IMR-90 (cell line): Measurements from ENCODE around the gene MEGF6. TPM values are rescaled to one million over a fixed set of nuclear protein-coding genes. Genes with fewer than 3 reads are reported as not detected.

Experiments
- ATAC-seq: fragments of 200-7000 bp; cut with Tn5 transposase; 2 replicates; pipeline ENCODE4 v1.9.1; 2020; ENCODE audit warnings: low read depth, mild to moderate bottlenecking, moderate library complexity
- BruUV-seq: library from RNA; stranded (reverse); fragments of 400-500 nt; replicated peaks from 2 replicates; lab custom pipeline; 2021; lab: Mats Ljungman, UMichigan
- CTCF ChIA-PET: fragments of 300-600 bp; formaldehyde crosslinking; extraction: SDS; loops from one replicate; lab custom pipeline; 2021; ENCODE audit warnings: antibody characterized with exemption; lab: Yijun Ruan, JAX
- POLR2A ChIA-PET: fragments of 300-600 bp; sonication (Branson Sonifier 250); formaldehyde crosslinking; loops from one replicate; lab custom pipeline; 2022; ENCODE audit warnings: antibody characterized with exemption; ENCODE audit not compliant: unreplicated experiment; lab: Charles Lee
- DNase-seq: peaks from one replicate; pipeline ENCODE4 v3.0.0; 2013
- H2AFZ ChIP-seq: replicated peaks from 2 replicates; pipeline ENCODE3; 2013; ENCODE audit warnings: low read length, mild to moderate bottlenecking; ENCODE audit not compliant: poor library complexity
- H2AK5ac ChIP-seq: 2 replicates; pipeline ENCODE4 v1.6.1; 2013; ENCODE audit warnings: low read depth, low read length, inconsistent platforms
- H2AK9ac ChIP-seq: replicated peaks from 2 replicates; pipeline ENCODE3; 2013; ENCODE audit warnings: mild to moderate bottlenecking, low read depth, low read length, moderate library complexity; ENCODE audit not compliant: poor library complexity
- H2BK120ac ChIP-seq: 2 replicates; pipeline ENCODE4 v1.6.1; 2013; ENCODE audit warnings: low read depth, low read length, inconsistent platforms
- H2BK15ac ChIP-seq: 3 replicates; pipeline ENCODE4 v1.6.1; 2013; ENCODE audit warnings: low read depth, low read length, inconsistent platforms
- H2BK20ac ChIP-seq: 2 replicates; pipeline ENCODE4 v1.6.1; 2013; ENCODE audit warnings: low read depth, mild to moderate bottlenecking, inconsistent platforms, low read length, moderate library complexity
- H2BK5ac ChIP-seq: 2 replicates; pipeline ENCODE4 v1.6.1; 2013; ENCODE audit warnings: mild to moderate bottlenecking, low read depth, low read length, inconsistent platforms; ENCODE audit not compliant: poor library complexity, severe bottlenecking
- H3K14ac ChIP-seq: replicated peaks from 2 replicates; pipeline ENCODE4 v1.6.1; 2013; ENCODE audit warnings: low read depth, low read length, inconsistent platforms
- H3K18ac ChIP-seq: 2 replicates; pipeline ENCODE4 v1.6.1; 2013; ENCODE audit warnings: low read depth, low read length, control low read depth
- H3K23ac ChIP-seq: 2 replicates; pipeline ENCODE4 v1.6.1; 2013; ENCODE audit warnings: low read depth, low read length, inconsistent platforms
- H3K27ac ChIP-seq: 2 replicates; pipeline ENCODE4 v1.5.1; 2013; ENCODE audit warnings: mild to moderate bottlenecking, control low read depth, low read length; ENCODE audit not compliant: insufficient read depth
- H3K27me3 ChIP-seq: 2 replicates; pipeline ENCODE4 v1.6.1; 2013; ENCODE audit warnings: low read length; ENCODE audit not compliant: control insufficient read depth, insufficient read depth
- H3K36me3 ChIP-seq: 2 replicates; pipeline ENCODE4 v1.6.1; 2013; ENCODE audit warnings: low read length, mixed read lengths; ENCODE audit not compliant: control insufficient read depth, insufficient read depth
- H3K4ac ChIP-seq: 2 replicates; pipeline ENCODE4 v1.6.1; 2013; ENCODE audit warnings: low read depth, low read length, inconsistent platforms
- H3K4me1 ChIP-seq: 2 replicates; pipeline ENCODE4 v1.6.1; 2013; ENCODE audit warnings: low read length, mixed read lengths; ENCODE audit not compliant: control insufficient read depth, insufficient read depth
- H3K4me2 ChIP-seq: 2 replicates; pipeline ENCODE4 v1.6.1; 2013; ENCODE audit warnings: low read depth, mild to moderate bottlenecking, control low read depth, low read length, moderate library complexity
- H3K4me3 ChIP-seq: 2 replicates; pipeline ENCODE4 v1.5.1; 2013; ENCODE audit warnings: low read depth, mild to moderate bottlenecking, control low read depth, low read length, moderate library complexity; ENCODE audit not compliant: insufficient read depth
- H3K56ac ChIP-seq: 2 replicates; pipeline ENCODE4 v1.6.1; 2013; ENCODE audit warnings: low read length, inconsistent platforms; ENCODE audit not compliant: insufficient read depth; ENCODE audit errors: extremely low read depth
- H3K79me1 ChIP-seq, 2 experiments: 2 replicates each; pipeline ENCODE4 v1.6.1; 2013; ENCODE audit warnings: low read length in 2 of 2, inconsistent platforms in 1 of 2, low read depth in 1 of 2
- H3K9ac ChIP-seq: 2 replicates; pipeline ENCODE4 v1.6.1; 2013; ENCODE audit warnings: low read depth, low read length, control low read depth
- H3K9me1 ChIP-seq: 2 replicates; pipeline ENCODE4 v1.6.1; 2013; ENCODE audit warnings: low read length, inconsistent platforms; ENCODE audit not compliant: insufficient read depth
- H3K9me3 ChIP-seq: 2 replicates; pipeline ENCODE4 v1.6.1; 2013; ENCODE audit warnings: low read length; ENCODE audit not compliant: control insufficient read depth, insufficient read depth
- H4K20me1 ChIP-seq: 2 replicates; pipeline ENCODE4 v1.6.1; 2013; ENCODE audit warnings: low read length, inconsistent platforms; ENCODE audit not compliant: insufficient read depth
- H4K5ac ChIP-seq: 2 replicates; pipeline ENCODE4 v1.6.1; 2013; ENCODE audit warnings: mild to moderate bottlenecking, low read depth, low read length, control low read depth
- H4K8ac ChIP-seq, 2 experiments: 2 replicates each; pipeline ENCODE4 v1.6.1; 2013; ENCODE audit warnings: low read depth in 2 of 2, low read length in 2 of 2, control low read depth in 1 of 2, inconsistent platforms in 1 of 2
- H4K91ac ChIP-seq: 2 replicates; pipeline ENCODE4 v1.6.1; 2013; ENCODE audit warnings: low read depth, low read length, inconsistent platforms; ENCODE audit not compliant: insufficient read depth
- CHD1 ChIP-seq: IDR thresholded peaks from 2 replicates; pipeline ENCODE4 v1.6.1; 2012; ENCODE audit warnings: low read depth, low read length, improper control_type of control experiment
- ELK1 ChIP-seq: fragments of 150-350 bp; IDR thresholded peaks from 2 replicates; pipeline ENCODE4 v1.6.1; 2016; ENCODE audit warnings: low read depth, mild to moderate bottlenecking, low read length, moderate library complexity, borderline replicate concordance
- MAFK ChIP-seq: IDR thresholded peaks from 2 replicates; pipeline ENCODE4 v1.6.1; 2012; ENCODE audit warnings: low read depth, low read length, improper control_type of control experiment
- MAZ ChIP-seq: IDR thresholded peaks from 2 replicates; pipeline ENCODE4 v1.6.1; 2012; ENCODE audit warnings: low read depth, mild to moderate bottlenecking, low read length, improper control_type of control experiment, moderate library complexity, borderline replicate concordance
- MXI1 ChIP-seq: IDR thresholded peaks from 2 replicates; pipeline ENCODE4 v1.6.1; 2012; ENCODE audit warnings: low read depth, mild to moderate bottlenecking, low read length, moderate library complexity, borderline replicate concordance
- RCOR1 ChIP-seq: IDR thresholded peaks from 2 replicates; pipeline ENCODE4 v1.6.1; 2012; ENCODE audit warnings: mild to moderate bottlenecking, low read length, improper control_type of control experiment; ENCODE audit not compliant: insufficient replicate concordance
- WGBS, 2 experiments: methylation state at CpG; one replicate each; pipeline versions ENCODE4 v1.1.5 to v1.1.7; 2013; ENCODE audit warnings: missing lambda C conversion rate in 2 of 2; ENCODE audit not compliant: insufficient read length in 1 of 2; ENCODE audit errors: extremely low coverage in 2 of 2; 5-methylcytosine and 5-hydroxymethylcytosine counted together
- dilution Hi-C: fragments of 300-500 bp; cut with HindIII; formaldehyde crosslinking; loops from one replicate; pipeline ENCODE4 v1.14.3; 2018; ENCODE audit warnings: low sequenced_read_pairs; ENCODE audit not compliant: unreplicated experiment
- in situ Hi-C: fragments of 300-500 bp; cut with MboI; formaldehyde crosslinking; loops from 3 replicates; pipeline ENCODE4 v1.14.3; 2019; ENCODE audit warnings: low sequenced_read_pairs, inconsistent platforms, mixed read lengths
- intact Hi-C: fragments of 100-400 bp; cut with micrococcal nuclease; formaldehyde crosslinking; loops from 2 replicates; pipeline ENCODE4 v1.10.0; 2022
- polyA plus RNA-seq, 3 experiments: library from polyadenylated mRNA; depleted of rRNA; stranded (reverse); fragments of >200 nt; gene quantifications; 2 replicates each; pipeline ENCODE4 v1.2.3, GENCODE V29; 2012; ENCODE audit warnings: low replicate concordance in 1 of 3
- total RNA-seq: library from RNA; depleted of rRNA; stranded (reverse); fragments of >200 nt; gene quantifications from 2 replicates; pipeline ENCODE4 v1.2.3, GENCODE V29; 2012

The MEGF6 gene
- total and polyA plus RNA-seq, 2 of the 4 experiments (the other 2 are of a cell fraction), result 0.72 to 4.1 TPM

- Histone ChIP-seq H2BK120ac (no peak overlapping the region), H4K8ac (no peak overlapping the region), H3K27ac (no peak overlapping the region), H2BK15ac (no peak overlapping the region), H4K91ac (no peak overlapping the region), H2BK5ac (no peak overlapping the region), H3K4ac (no peak overlapping the region), H3K79me1 (no peaks in the 10 kb centered on the region), H3K4me3 (no peak overlapping the region), H4K5ac (no peak overlapping the region), H3K36me3 (no peaks in the 10 kb centered on the region), H2AK9ac (no peak overlapping the region), H3K4me2 (no peak overlapping the region), H2BK20ac (no peak overlapping the region), H3K4me1 (no peaks in the 10 kb centered on the region), H3K9me3 (no peaks in the 10 kb centered on the region), H3K9me1 (no peaks in the 10 kb centered on the region), H3K27me3 (peaks cover 14% of the 10 kb centered on the region), H2AFZ (no peak overlapping the region), H3K14ac (no peak overlapping the region), H3K23ac (no peak overlapping the region), H2AK5ac (no peak overlapping the region), H4K20me1 (no peaks in the 10 kb centered on the region), H3K9ac (no peak overlapping the region), H3K18ac (no peak overlapping the region), H3K56ac (no peak overlapping the region)
- in situ Hi-C loops (no loop called here), dilution Hi-C loops (no loop called here), intact Hi-C loops (loop anchor here (10.0 kb wide), 1 partner anchor 159 kb away; no protein-coding TSS in a partner anchor)
- DNase-seq (no peak), ATAC-seq (no peak)
- WGBS, 2 experiments, result 70% methylated on average over 12 of the region's 27 CpGs; no CpG with 5 or more reads in 1 of the 2 experiments
- no TSS peak for BruUV-seq
- CTCF ChIA-PET, result interaction anchor here (0.5 to 3.5 kb wide), 2 partner anchors 53 to 80 kb away, joined by 3 to 20 read pairs; no protein-coding TSS in a partner anchor
- POLR2A ChIA-PET, result no interaction called here
- TF ChIP-seq MAFK, result no peak
- TF ChIP-seq ELK1, result no peak
- TF ChIP-seq RCOR1, result no peak
- TF ChIP-seq MXI1, result no peak
- no peak for TF ChIP-seq MAZ
- no peak for TF ChIP-seq CHD1
Measured at GRCh38 chr1:3566003-3566885, 45.1 kb downstream of the MEGF6 start.
